ENCODE data around the gene ATIC. TPM values are rescaled to one million over a fixed set of nuclear protein-coding genes. Genes with fewer than 3 reads are reported as not detected.

ATIC gene
- polyA plus RNA-seq, 4 donors: 71.6 to 138 (median 104) TPM

- Histone ChIP-seq H3K4me3 (ENCODE audit: low read depth in 1 of 3, low read length in 3 of 3) (no peak overlapping the region), H3K36me3 (ENCODE audit: control insufficient read depth in 3 of 3, insufficient read depth in 2 of 3, low read depth in 1 of 3, low read length in 3 of 3) (peaks cover 0 to 14% (median 2%) of the 10 kb centered on the region in 3 donors), H3K27ac (ENCODE audit: low read depth in 1 of 3, low read length in 2 of 3) (no peak overlapping the region), H3K4me1 (ENCODE audit: control insufficient read depth in 3 of 3, insufficient read depth in 2 of 3, low read depth in 1 of 3, low read length in 2 of 3) (no peaks in the 10 kb centered on the region), H3K9me3 (ENCODE audit: control insufficient read depth in 2 of 2, insufficient read depth in 1 of 2, low read depth in 1 of 2, low read length in 1 of 2) (no peaks in the 10 kb centered on the region), H3K27me3 (ENCODE audit: control insufficient read depth in 3 of 3, insufficient read depth in 3 of 3, low read length in 3 of 3) (no peaks in the 10 kb centered on the region)
- no peak for DNase-seq
- FAIRE-seq: no peak
- WGBS, 3 donors: 91 to 95% (median 91%) methylated on average over 7 of the region's 7 CpGs
Measured at GRCh38 chr2:215386566-215386965, 74.7 kb downstream of the ATIC start.

- Histone ChIP-seq H3K4me3 (ENCODE audit: low read depth in 1 of 3, low read length in 3 of 3) (no peak overlapping the region), H3K9me3 (ENCODE audit: control insufficient read depth in 2 of 2, insufficient read depth in 1 of 2, low read depth in 1 of 2, low read length in 1 of 2) (no peaks in the 10 kb centered on the region), H3K27ac (ENCODE audit: low read depth in 1 of 3, low read length in 2 of 3) (no peak overlapping the region), H3K4me1 (ENCODE audit: control insufficient read depth in 3 of 3, insufficient read depth in 2 of 3, low read depth in 1 of 3, low read length in 2 of 3) (no peaks in the 10 kb centered on the region), H3K27me3 (ENCODE audit: control insufficient read depth in 3 of 3, insufficient read depth in 3 of 3, low read length in 3 of 3) (no peaks in the 10 kb centered on the region), H3K36me3 (ENCODE audit: control insufficient read depth in 3 of 3, insufficient read depth in 2 of 3, low read depth in 1 of 3, low read length in 3 of 3) (peaks cover 0 to 19% (median 2%) of the 10 kb centered on the region in 3 donors)
- FAIRE-seq (no peak), DNase-seq (no peak)
- 81 to 89% (median 83%) methylated on average over 7 of the region's 7 CpGs for WGBS, 3 donors
Measured at GRCh38 chr2:215388002-215388728, 76.3 kb downstream of the ATIC start.

GRCh38 chr2:215390550-215390913 is 78.7 kb downstream of the ATIC start:
- H3K4me3 ChIP-seq (ENCODE audit: low read depth in 1 of 3, low read length in 3 of 3): no peak overlapping the region
- no peak overlapping the region for H3K27ac ChIP-seq (ENCODE audit: low read depth in 1 of 3, low read length in 2 of 3)
- FAIRE-seq (no peak), DNase-seq (no peak)
- H3K4me1 ChIP-seq (ENCODE audit: control insufficient read depth in 3 of 3, insufficient read depth in 2 of 3, low read depth in 1 of 3, low read length in 2 of 3): no peaks in the 10 kb centered on the region
- 80 to 87% (median 81%) methylated on average over 2 of the region's 2 CpGs for WGBS, 3 donors
- no peaks in the 10 kb centered on the region for H3K27me3 ChIP-seq (ENCODE audit: control insufficient read depth in 3 of 3, insufficient read depth in 3 of 3, low read length in 3 of 3)
- H3K36me3 ChIP-seq (ENCODE audit: control insufficient read depth in 3 of 3, insufficient read depth in 2 of 3, low read depth in 1 of 3, low read length in 3 of 3): peaks cover 0 to 17% (median 0%) of the 10 kb centered on the region in 3 donors
- no peaks in the 10 kb centered on the region for H3K9me3 ChIP-seq (ENCODE audit: control insufficient read depth in 2 of 2, insufficient read depth in 1 of 2, low read depth in 1 of 2, low read length in 1 of 2)

GRCh38 chr2:215391531-215391930 is 79.7 kb downstream of the ATIC start:
- WGBS, 3 donors: 85 to 89% (median 89%) methylated on average over 5 of the region's 5 CpGs
- no peak overlapping the region for H3K4me3 ChIP-seq (ENCODE audit: low read depth in 1 of 3, low read length in 3 of 3)
- no peak for FAIRE-seq
- no peaks in the 10 kb centered on the region for H3K4me1 ChIP-seq (ENCODE audit: control insufficient read depth in 3 of 3, insufficient read depth in 2 of 3, low read depth in 1 of 3, low read length in 2 of 3)
- no peak for DNase-seq
- no peak overlapping the region for H3K27ac ChIP-seq (ENCODE audit: low read depth in 1 of 3, low read length in 2 of 3)
- no peaks in the 10 kb centered on the region for H3K9me3 ChIP-seq (ENCODE audit: control insufficient read depth in 2 of 2, insufficient read depth in 1 of 2, low read depth in 1 of 2, low read length in 1 of 2)
- H3K27me3 ChIP-seq (ENCODE audit: control insufficient read depth in 3 of 3, insufficient read depth in 3 of 3, low read length in 3 of 3): no peaks in the 10 kb centered on the region
- H3K36me3 ChIP-seq (ENCODE audit: control insufficient read depth in 3 of 3, insufficient read depth in 2 of 3, low read depth in 1 of 3, low read length in 3 of 3): peaks cover 0 to 14% (median 0%) of the 10 kb centered on the region in 3 donors

- Histone ChIP-seq H3K27me3 (ENCODE audit: control insufficient read depth in 3 of 3, insufficient read depth in 3 of 3, low read length in 3 of 3) (no peaks in the 10 kb centered on the region), H3K4me1 (ENCODE audit: control insufficient read depth in 3 of 3, insufficient read depth in 2 of 3, low read depth in 1 of 3, low read length in 2 of 3) (no peaks in the 10 kb centered on the region), H3K4me3 (ENCODE audit: low read depth in 1 of 3, low read length in 3 of 3) (no peak overlapping the region), H3K27ac (ENCODE audit: low read depth in 1 of 3, low read length in 2 of 3) (no peak overlapping the region), H3K36me3 (ENCODE audit: control insufficient read depth in 3 of 3, insufficient read depth in 2 of 3, low read depth in 1 of 3, low read length in 3 of 3) (peaks cover 0 to 14% (median 0%) of the 10 kb centered on the region in 3 donors), H3K9me3 (ENCODE audit: control insufficient read depth in 2 of 2, insufficient read depth in 1 of 2, low read depth in 1 of 2, low read length in 1 of 2) (no peaks in the 10 kb centered on the region)
- DNase-seq: no peak
- no peak for FAIRE-seq
Measured at GRCh38 chr2:215392164-215392563, 80.3 kb downstream of the ATIC start.

- Histone ChIP-seq H3K4me1 (ENCODE audit: control insufficient read depth in 3 of 3, insufficient read depth in 2 of 3, low read depth in 1 of 3, low read length in 2 of 3) (no peaks in the 10 kb centered on the region), H3K27ac (ENCODE audit: low read depth in 1 of 3, low read length in 2 of 3) (no peak overlapping the region), H3K27me3 (ENCODE audit: control insufficient read depth in 3 of 3, insufficient read depth in 3 of 3, low read length in 3 of 3) (no peaks in the 10 kb centered on the region), H3K9me3 (ENCODE audit: control insufficient read depth in 2 of 2, insufficient read depth in 1 of 2, low read depth in 1 of 2, low read length in 1 of 2) (no peaks in the 10 kb centered on the region), H3K4me3 (ENCODE audit: low read depth in 1 of 3, low read length in 3 of 3) (no peak overlapping the region), H3K36me3 (ENCODE audit: control insufficient read depth in 3 of 3, insufficient read depth in 2 of 3, low read depth in 1 of 3, low read length in 3 of 3) (peaks cover 0 to 14% (median 0%) of the 10 kb centered on the region in 3 donors)
- no peak for FAIRE-seq
- WGBS, 3 donors: 94 to 96% (median 95%) methylated on average over 12 of the region's 12 CpGs
- DNase-seq: no peak
Measured at GRCh38 chr2:215392687-215393270, 80.9 kb downstream of the ATIC start.

GRCh38 chr2:215394102-215394805 is 82.4 kb downstream of the ATIC start:
- no peak for FAIRE-seq
- H3K27me3 ChIP-seq (ENCODE audit: control insufficient read depth in 3 of 3, insufficient read depth in 3 of 3, low read length in 3 of 3): no peaks in the 10 kb centered on the region
- H3K9me3 ChIP-seq (ENCODE audit: control insufficient read depth in 2 of 2, insufficient read depth in 1 of 2, low read depth in 1 of 2, low read length in 1 of 2): no peaks in the 10 kb centered on the region
- WGBS, 3 donors: 69 to 75% (median 73%) methylated on average over 7 of the region's 7 CpGs
- H3K27ac ChIP-seq (ENCODE audit: low read depth in 1 of 3, low read length in 2 of 3): no peak overlapping the region
- H3K36me3 ChIP-seq (ENCODE audit: control insufficient read depth in 3 of 3, insufficient read depth in 2 of 3, low read depth in 1 of 3, low read length in 3 of 3): peaks cover 0 to 14% (median 0%) of the 10 kb centered on the region in 3 donors
- H3K4me3 ChIP-seq (ENCODE audit: low read depth in 1 of 3, low read length in 3 of 3): no peak overlapping the region
- no peak for DNase-seq
- H3K4me1 ChIP-seq (ENCODE audit: control insufficient read depth in 3 of 3, insufficient read depth in 2 of 3, low read depth in 1 of 3, low read length in 2 of 3): no peaks in the 10 kb centered on the region

- WGBS, 3 donors: 54 to 55% (median 54%) methylated on average over 5 of the region's 5 CpGs
- Histone ChIP-seq H3K27ac (ENCODE audit: low read depth in 1 of 3, low read length in 2 of 3) (no peak overlapping the region), H3K4me3 (ENCODE audit: low read depth in 1 of 3, low read length in 3 of 3) (no peak overlapping the region), H3K9me3 (ENCODE audit: control insufficient read depth in 2 of 2, insufficient read depth in 1 of 2, low read depth in 1 of 2, low read length in 1 of 2) (no peaks in the 10 kb centered on the region), H3K36me3 (ENCODE audit: control insufficient read depth in 3 of 3, insufficient read depth in 2 of 3, low read depth in 1 of 3, low read length in 3 of 3) (peaks cover 0 to 12% (median 0%) of the 10 kb centered on the region in 3 donors), H3K27me3 (ENCODE audit: control insufficient read depth in 3 of 3, insufficient read depth in 3 of 3, low read length in 3 of 3) (no peaks in the 10 kb centered on the region), H3K4me1 (ENCODE audit: control insufficient read depth in 3 of 3, insufficient read depth in 2 of 3, low read depth in 1 of 3, low read length in 2 of 3) (no peaks in the 10 kb centered on the region)
- DNase-seq: no peak
- no peak for FAIRE-seq
Measured at GRCh38 chr2:215395687-215396460, 84.0 kb downstream of the ATIC start.
